Right atrium auricular region (tissue), 2 donors: ENCODE data around the gene TOM1L2. TPM values are rescaled to one million over a fixed set of nuclear protein-coding genes. Genes with fewer than 3 reads are reported as not detected.
A peak's percentile ranks its signal among the peaks of the same experiment; 100 is the strongest.

Experiments
- DNase-seq: peaks from one replicate; pipeline ENCODE4 v3.0.0-alpha.2; 2019; ENCODE audit warnings: low spot score
- H3K27ac ChIP-seq, 2 donors: fragments of 200-600 bp; sonication (generic); 1 replicate in 1 of 2; 2 replicates in 1 of 2; pipeline ENCODE4 v1.5.1; 2016 to 2019
- H3K27me3 ChIP-seq, 2 donors: fragments of 200-600 bp; sonication (generic); one replicate each; pipeline versions ENCODE4 v1.5.1 to v1.6.0; 2017 to 2019
- H3K36me3 ChIP-seq: fragments of 200-600 bp; sonication (generic); one replicate; pipeline ENCODE4 v1.5.1; 2016
- H3K4me1 ChIP-seq, 2 donors: fragments of 200-600 bp; sonication (generic); one replicate each; pipeline versions ENCODE4 v1.5.1 to v1.6.0; 2017 to 2019
- H3K4me3 ChIP-seq, 2 donors: fragments of 200-600 bp; sonication (generic); 1 replicate in 1 of 2; 2 replicates in 1 of 2; pipeline ENCODE4 v1.5.1; 2017 to 2019; ENCODE audit warnings: mild to moderate bottlenecking in 1 of 2, moderate library complexity in 1 of 2
- H3K9me3 ChIP-seq, 2 donors: fragments of 200-600 bp; sonication (generic); one replicate each; pipeline ENCODE4 v1.5.1; 2019
- total RNA-seq, 2 donors: library from RNA; depleted of rRNA; stranded (reverse); fragments of >200 nt; gene quantifications; one replicate each; pipeline ENCODE4 v1.1.0, GENCODE V29; 2016
- TF ChIP-seq, protein P1 (sequence below), 2 donors: fragments of 200-600 bp; sonication (generic); IDR thresholded peaks; one replicate each; pipeline ENCODE4 v1.5.1; 2019; ENCODE audit warnings: antibody characterized with exemption in 2 of 2

TOM1L2 gene
- total RNA-seq, 2 donors from 2014 or later: 186 to 347 TPM

DNA sequence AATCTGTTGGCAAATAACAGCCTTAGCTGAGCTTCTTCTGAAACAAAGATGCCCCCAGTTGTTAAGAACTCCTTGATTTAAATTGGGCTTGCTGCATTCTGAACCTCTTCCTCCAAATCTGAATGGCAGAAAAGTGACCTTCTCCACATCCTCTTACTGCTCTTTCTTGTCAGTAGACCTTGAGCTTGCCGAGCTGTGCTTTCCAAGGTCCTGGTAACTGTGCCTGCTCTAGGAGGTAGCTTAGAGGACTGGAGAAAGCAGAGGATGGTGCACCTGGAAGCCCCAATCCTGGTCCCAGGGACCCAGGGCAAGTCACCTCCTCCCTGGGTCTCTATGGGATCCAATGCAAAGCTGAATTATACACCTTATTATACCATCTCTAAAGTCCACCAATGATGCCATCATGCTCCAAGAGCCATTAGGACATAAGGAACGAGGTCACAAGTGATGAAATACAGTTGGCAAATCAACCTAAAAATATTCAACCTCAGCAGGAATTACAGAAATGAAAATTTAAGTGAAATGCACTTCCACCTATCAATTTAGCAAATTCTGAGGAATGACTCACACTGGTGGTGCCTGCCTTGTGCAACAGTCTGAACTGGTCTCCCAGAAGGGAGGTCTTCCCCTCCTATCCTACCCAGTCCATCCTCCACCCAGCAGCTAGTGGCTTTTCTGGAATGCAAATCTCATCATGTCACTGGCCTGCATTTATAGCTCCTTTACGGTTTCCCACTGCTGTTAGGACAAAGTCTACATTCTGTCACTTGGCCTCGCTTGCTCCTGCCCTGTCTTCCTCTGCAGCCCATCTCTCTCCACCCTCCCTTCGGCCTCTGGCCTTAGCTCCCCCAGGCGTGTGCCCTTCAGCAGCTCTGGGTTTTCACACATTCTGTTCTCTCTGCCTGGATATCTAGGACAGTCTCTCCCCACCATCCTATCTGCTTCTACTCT, 36.6 kb downstream of the TOM1L2 start:
- Histone ChIP-seq H3K9me3 (no peaks in the 10 kb centered on the region), H3K27ac (peak overlapping the region; percentile 17 to 43), H3K36me3 (no peaks in the 10 kb centered on the region), H3K4me1 (peaks cover 0 to 76% of the 10 kb centered on the region in 2 donors), H3K27me3 (no peaks in the 10 kb centered on the region), H3K4me3 (no peak overlapping the region)
- DNase-seq: peak; percentile 80
- TF ChIP-seq, protein P1, sequence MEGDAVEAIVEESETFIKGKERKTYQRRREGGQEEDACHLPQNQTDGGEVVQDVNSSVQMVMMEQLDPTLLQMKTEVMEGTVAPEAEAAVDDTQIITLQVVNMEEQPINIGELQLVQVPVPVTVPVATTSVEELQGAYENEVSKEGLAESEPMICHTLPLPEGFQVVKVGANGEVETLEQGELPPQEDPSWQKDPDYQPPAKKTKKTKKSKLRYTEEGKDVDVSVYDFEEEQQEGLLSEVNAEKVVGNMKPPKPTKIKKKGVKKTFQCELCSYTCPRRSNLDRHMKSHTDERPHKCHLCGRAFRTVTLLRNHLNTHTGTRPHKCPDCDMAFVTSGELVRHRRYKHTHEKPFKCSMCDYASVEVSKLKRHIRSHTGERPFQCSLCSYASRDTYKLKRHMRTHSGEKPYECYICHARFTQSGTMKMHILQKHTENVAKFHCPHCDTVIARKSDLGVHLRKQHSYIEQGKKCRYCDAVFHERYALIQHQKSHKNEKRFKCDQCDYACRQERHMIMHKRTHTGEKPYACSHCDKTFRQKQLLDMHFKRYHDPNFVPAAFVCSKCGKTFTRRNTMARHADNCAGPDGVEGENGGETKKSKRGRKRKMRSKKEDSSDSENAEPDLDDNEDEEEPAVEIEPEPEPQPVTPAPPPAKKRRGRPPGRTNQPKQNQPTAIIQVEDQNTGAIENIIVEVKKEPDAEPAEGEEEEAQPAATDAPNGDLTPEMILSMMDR (IDR thresholded peaks at IDR 0.05): no peak

DNA sequence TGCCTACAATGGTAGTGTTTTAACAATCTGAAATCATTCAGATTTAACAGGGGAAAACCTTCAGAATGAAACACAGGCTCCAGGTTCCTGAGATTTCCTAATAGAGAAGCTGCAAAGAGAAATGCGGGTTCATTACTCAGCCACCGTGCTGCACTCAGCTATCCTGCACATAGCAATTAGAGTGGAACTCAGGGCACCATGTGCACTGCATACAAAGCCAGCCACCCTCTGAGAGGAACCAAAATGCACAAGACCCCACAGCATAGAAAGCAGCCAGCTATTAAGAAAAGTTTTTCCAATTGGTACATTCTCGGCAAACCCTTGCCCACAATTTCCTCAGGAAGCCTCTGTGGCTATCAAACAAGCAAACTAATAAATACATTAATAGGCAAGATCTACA, 37.4 kb downstream of the TOM1L2 start:
- H3K4me3 ChIP-seq: no peak overlapping the region
- no peak for DNase-seq
- H3K4me1 ChIP-seq: peaks cover 0 to 77% of the 10 kb centered on the region in 2 donors
- H3K27ac ChIP-seq: peak overlapping the region; percentile 7 to 43
- TF ChIP-seq, protein P1 (IDR thresholded peaks at IDR 0.05): no peak
- H3K27me3 ChIP-seq: no peaks in the 10 kb centered on the region
- H3K36me3 ChIP-seq: no peaks in the 10 kb centered on the region
- no peaks in the 10 kb centered on the region for H3K9me3 ChIP-seq

DNA sequence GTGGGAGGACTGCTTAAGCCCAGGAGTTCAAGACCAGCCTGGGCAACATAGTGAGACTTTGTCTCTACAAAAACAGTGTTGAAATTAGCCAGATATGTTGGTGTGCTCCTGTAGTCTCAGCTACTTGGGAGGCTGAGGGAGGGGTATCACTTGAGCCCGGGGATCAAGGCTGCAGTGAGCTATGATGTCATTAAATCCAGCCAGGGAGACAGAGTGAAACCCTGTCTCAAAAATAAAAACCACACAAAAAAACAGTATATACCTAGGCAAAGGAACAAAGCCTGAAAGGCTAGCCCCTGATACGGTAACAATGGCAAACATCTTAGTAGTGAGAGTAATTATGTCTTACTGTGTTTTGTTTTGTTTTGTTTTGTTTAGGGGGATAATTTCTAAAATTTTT, 38.0 kb downstream of the TOM1L2 start:
- Histone ChIP-seq H3K27me3 (no peaks in the 10 kb centered on the region), H3K4me3 (no peak overlapping the region), H3K4me1 (peaks cover 0 to 77% of the 10 kb centered on the region in 2 donors), H3K27ac (peak overlapping the region; percentile 7 to 43), H3K36me3 (no peaks in the 10 kb centered on the region), H3K9me3 (no peaks in the 10 kb centered on the region)
- DNase-seq: no peak
- TF ChIP-seq, protein P1 (IDR thresholded peaks at IDR 0.05): no peak

DNA sequence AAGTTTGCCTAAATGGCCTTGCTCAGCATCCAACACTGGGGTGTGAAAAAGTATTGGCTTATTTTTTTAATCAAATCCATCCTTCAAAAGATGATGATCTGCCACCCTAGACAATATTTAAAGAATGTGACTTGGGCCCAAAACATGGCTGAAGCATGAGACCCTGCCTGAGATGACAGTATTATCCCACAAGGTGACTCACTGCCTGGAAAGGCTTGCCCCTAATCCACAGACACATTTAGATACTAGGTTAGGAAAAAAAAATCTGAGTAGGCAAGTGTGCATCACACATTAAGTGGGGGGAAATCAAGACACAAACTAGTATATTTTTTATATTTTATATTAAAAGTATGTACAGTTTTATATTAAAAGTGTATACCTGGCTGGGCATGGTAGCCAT, 38.4 kb downstream of the TOM1L2 start:
- Histone ChIP-seq H3K9me3 (no peaks in the 10 kb centered on the region), H3K4me3 (no peak overlapping the region), H3K36me3 (no peaks in the 10 kb centered on the region), H3K27ac (peak overlapping the region; percentile 7 to 43), H3K27me3 (no peaks in the 10 kb centered on the region), H3K4me1 (peaks cover 0 to 77% of the 10 kb centered on the region in 2 donors)
- TF ChIP-seq, protein P1 (IDR thresholded peaks at IDR 0.05): no peak
- DNase-seq: no peak

DNA sequence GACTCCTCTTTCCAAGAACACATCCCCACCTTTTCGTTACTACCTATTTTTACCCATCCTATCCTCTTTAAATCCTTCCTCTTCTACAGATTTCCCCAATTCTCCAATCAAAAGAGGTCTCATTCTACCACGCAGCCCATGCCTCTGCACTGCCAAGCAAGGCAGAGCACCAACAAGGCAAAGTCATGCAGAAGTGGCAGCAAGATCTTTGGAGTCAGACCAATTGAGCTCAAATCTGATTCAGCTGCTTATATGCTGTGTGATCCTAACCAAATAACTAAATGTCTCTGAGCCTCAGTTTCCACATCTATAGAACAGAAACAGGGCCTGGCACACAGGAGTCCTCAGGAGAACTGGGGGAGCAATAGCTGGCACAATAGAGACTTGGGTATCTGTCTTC, 41.0 kb downstream of the TOM1L2 start:
- no peaks in the 10 kb centered on the region for H3K9me3 ChIP-seq
- TF ChIP-seq, protein P1 (IDR thresholded peaks at IDR 0.05): no peak
- no peaks in the 10 kb centered on the region for H3K27me3 ChIP-seq
- H3K4me3 ChIP-seq: no peak overlapping the region
- no peak overlapping the region for H3K27ac ChIP-seq
- no peaks in the 10 kb centered on the region for H3K36me3 ChIP-seq
- DNase-seq: no peak
- peaks cover 0 to 77% of the 10 kb centered on the region in 2 donors for H3K4me1 ChIP-seq
